GM12878 (cell line): Measurements from ENCODE around the gene TCTN1. TPM values are rescaled to one million over a fixed set of nuclear protein-coding genes. Genes with fewer than 3 reads are reported as not detected.

ENCODE experiments used
- BCLAF1 ChIP-seq: fragments of 450-650 bp; IDR thresholded peaks from 2 replicates; pipeline ENCODE4 v1.6.1; 2017; ENCODE audit warnings: antibody characterized with exemption, mild to moderate bottlenecking, moderate library complexity
- CHD1 ChIP-seq: IDR thresholded peaks from 2 replicates; pipeline ENCODE4 v1.6.1; 2012; ENCODE audit warnings: low read depth, low read length, improper control_type of control experiment
- EED ChIP-seq: sonication (generic); IDR thresholded peaks from 2 replicates; pipeline ENCODE4 v1.6.1; 2016; ENCODE audit warnings: antibody characterized with exemption, low read depth
- HDGF ChIP-seq: fragments of 450-650 bp; IDR thresholded peaks from 2 replicates; pipeline ENCODE4 v1.6.1; 2016; ENCODE audit warnings: antibody characterized with exemption
- IRF4 ChIP-seq: IDR thresholded peaks from 2 replicates; pipeline ENCODE4 v1.6.1; 2011; ENCODE audit warnings: low read depth, low read length
- KLF5 ChIP-seq: fragments of 450-650 bp; IDR thresholded peaks from 2 replicates; pipeline ENCODE4 v1.6.1; 2014; ENCODE audit warnings: mild to moderate bottlenecking; ENCODE audit not compliant: partially characterized antibody
- NFYA ChIP-seq: IDR thresholded peaks from 2 replicates; pipeline ENCODE4 v1.6.1; 2011; ENCODE audit warnings: low read depth, mild to moderate bottlenecking, low read length, improper control_type of control experiment, borderline replicate concordance
- NRF1 ChIP-seq: conservative IDR thresholded peaks from 2 replicates; pipeline ENCODE4 v1.6.1; 2011; ENCODE audit warnings: mild to moderate bottlenecking, low read depth, low read length, improper control_type of control experiment
- RCOR1 ChIP-seq: conservative IDR thresholded peaks from 2 replicates; pipeline ENCODE4 v1.6.1; 2012; ENCODE audit warnings: low read depth, low read length, improper control_type of control experiment
- SREBF2 ChIP-seq: IDR thresholded peaks from 2 replicates; pipeline ENCODE4 v1.6.1; 2012; ENCODE audit warnings: mild to moderate bottlenecking, low read length
- STAT1 ChIP-seq: fragments of 450-650 bp; conservative IDR thresholded peaks from 2 replicates; pipeline ENCODE4 v1.6.1; 2014; ENCODE audit warnings: antibody characterized with exemption, mild to moderate bottlenecking
- TBL1XR1 ChIP-seq: IDR thresholded peaks from 2 replicates; pipeline ENCODE4 v1.6.1; 2012; ENCODE audit warnings: low read depth, low read length, improper control_type of control experiment
- ZNF384 ChIP-seq: IDR thresholded peaks from 2 replicates; pipeline ENCODE4 v1.6.1; 2012; ENCODE audit warnings: low read depth, mild to moderate bottlenecking, low read length, improper control_type of control experiment, borderline replicate concordance
- polyA plus RNA-seq, 11 experiments: library from polyadenylated mRNA; depleted of rRNA in 4 of 11; unstranded in 6 of 11; stranded (reverse) in 5 of 11; fragments of >200 nt; fragmentation: Nextera tagmentation in 4 of 11; fragmentation: Illumina TruSeq in 1 of 11; extraction: Ambion mirVana in 4 of 11; extraction: Trizol in 1 of 11; gene quantifications; 1 replicate in 1 of 11; 2 replicates in 10 of 11; pipeline versions ENCODE4 v1.2.1 to v1.2.3, GENCODE V29; 2011 to 2016; ENCODE audit warnings: inconsistent platforms in 2 of 11, missing spikeins in 2 of 11, low read depth in 1 of 11
- total RNA-seq, 4 experiments: library from RNA; depleted of rRNA in 3 of 4; stranded (reverse); fragments of >200 nt in 3 of 4; fragmentation: Illumina TruSeq in 1 of 4; extraction: Trizol in 1 of 4; gene quantifications; 2 replicates each; pipeline versions ENCODE4 v1.2.1 to v1.2.3, GENCODE V29; 2013 to 2021
- TF ChIP-seq, protein P1 (sequence below): fragments of 450-650 bp; IDR thresholded peaks from 2 replicates; pipeline ENCODE4 v1.6.1; 2016; ENCODE audit warnings: mild to moderate bottlenecking
- TF ChIP-seq, protein P2 (sequence below): fragments of 450-650 bp; IDR thresholded peaks from 2 replicates; pipeline ENCODE4 v1.6.1; 2016; ENCODE audit warnings: mild to moderate bottlenecking
- TF ChIP-seq, protein P3 (sequence below): fragments of 450-650 bp; IDR thresholded peaks from 2 replicates; pipeline ENCODE4 v1.6.1; 2018; ENCODE audit warnings: mild to moderate bottlenecking, low read depth, moderate library complexity; ENCODE audit not compliant: partially characterized antibody
- TF ChIP-seq, protein P4 (sequence below): fragments of 450-650 bp; conservative IDR thresholded peaks from 2 replicates; pipeline ENCODE4 v1.6.1; 2017; ENCODE audit warnings: mild to moderate bottlenecking, moderate library complexity

TCTN1 gene
- total and polyA plus RNA-seq, 10 of the 15 experiments (the other 5 are each of a cell fraction or from before 2014, with no cell fraction given), result 8.8 to 23.5 (median 15.3) TPM

DNA sequence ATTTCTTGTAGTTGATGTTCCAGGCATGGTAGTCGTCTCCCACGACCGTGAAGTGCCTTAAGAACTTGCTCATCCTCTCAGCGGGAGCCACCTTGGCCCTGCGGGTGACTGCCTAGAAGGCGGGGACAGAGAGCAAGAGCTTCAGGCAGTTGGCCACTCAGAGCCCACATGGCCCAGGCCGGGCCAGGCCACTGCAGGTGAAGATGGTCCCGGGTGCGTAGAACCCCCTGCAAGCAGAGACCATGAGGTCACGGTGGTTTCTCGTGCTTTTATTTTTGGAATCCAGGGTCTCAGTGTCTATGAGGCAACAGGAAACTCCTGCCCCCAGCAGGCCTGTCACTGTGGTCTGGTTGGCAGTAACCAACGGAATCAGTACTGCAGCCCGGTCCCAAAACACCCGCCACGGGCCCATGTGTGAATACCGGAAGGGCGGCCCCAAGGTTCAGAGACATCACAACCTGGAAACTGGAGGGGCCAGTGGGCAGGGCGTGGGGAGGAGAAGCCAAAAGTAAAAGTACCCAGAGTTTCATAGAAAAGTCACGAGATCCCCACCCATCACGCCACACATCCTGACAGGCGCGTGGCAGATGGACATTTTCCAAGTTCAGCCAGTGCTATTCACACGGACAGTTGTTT, 47.5 kb downstream of the TCTN1 start (continued):
- TF ChIP-seq IRF4 (no peak; the same call in 1 of the 2 replicates), EED (peak; percentile 96), SREBF2 (no peak), TBL1XR1 (peak; percentile 98), BCLAF1 (no peak), CHD1 (no peak), STAT1 (no peak), NFYA (no peak), KLF5 (peak; percentile 93), NRF1 (no peak), ZNF384 (peak; percentile 26; the same call in 1 of the 2 replicates), HDGF (no peak; the same call in 1 of the 2 replicates), RCOR1 (0 out of 2 replicates have a peak, but pooled peaks have one; percentile 62)
- TF ChIP-seq, protein P1, sequence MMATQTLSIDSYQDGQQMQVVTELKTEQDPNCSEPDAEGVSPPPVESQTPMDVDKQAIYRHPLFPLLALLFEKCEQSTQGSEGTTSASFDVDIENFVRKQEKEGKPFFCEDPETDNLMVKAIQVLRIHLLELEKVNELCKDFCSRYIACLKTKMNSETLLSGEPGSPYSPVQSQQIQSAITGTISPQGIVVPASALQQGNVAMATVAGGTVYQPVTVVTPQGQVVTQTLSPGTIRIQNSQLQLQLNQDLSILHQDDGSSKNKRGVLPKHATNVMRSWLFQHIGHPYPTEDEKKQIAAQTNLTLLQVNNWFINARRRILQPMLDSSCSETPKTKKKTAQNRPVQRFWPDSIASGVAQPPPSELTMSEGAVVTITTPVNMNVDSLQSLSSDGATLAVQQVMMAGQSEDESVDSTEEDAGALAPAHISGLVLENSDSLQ, result peak; percentile 89
- TF ChIP-seq, protein P2, sequence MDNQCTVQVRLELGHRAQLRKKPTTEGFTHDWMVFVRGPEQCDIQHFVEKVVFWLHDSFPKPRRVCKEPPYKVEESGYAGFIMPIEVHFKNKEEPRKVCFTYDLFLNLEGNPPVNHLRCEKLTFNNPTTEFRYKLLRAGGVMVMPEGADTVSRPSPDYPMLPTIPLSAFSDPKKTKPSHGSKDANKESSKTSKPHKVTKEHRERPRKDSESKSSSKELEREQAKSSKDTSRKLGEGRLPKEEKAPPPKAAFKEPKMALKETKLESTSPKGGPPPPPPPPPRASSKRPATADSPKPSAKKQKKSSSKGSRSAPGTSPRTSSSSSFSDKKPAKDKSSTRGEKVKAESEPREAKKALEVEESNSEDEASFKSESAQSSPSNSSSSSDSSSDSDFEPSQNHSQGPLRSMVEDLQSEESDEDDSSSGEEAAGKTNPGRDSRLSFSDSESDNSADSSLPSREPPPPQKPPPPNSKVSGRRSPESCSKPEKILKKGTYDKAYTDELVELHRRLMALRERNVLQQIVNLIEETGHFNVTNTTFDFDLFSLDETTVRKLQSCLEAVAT, result peak; percentile 60
- TF ChIP-seq, protein P3, sequence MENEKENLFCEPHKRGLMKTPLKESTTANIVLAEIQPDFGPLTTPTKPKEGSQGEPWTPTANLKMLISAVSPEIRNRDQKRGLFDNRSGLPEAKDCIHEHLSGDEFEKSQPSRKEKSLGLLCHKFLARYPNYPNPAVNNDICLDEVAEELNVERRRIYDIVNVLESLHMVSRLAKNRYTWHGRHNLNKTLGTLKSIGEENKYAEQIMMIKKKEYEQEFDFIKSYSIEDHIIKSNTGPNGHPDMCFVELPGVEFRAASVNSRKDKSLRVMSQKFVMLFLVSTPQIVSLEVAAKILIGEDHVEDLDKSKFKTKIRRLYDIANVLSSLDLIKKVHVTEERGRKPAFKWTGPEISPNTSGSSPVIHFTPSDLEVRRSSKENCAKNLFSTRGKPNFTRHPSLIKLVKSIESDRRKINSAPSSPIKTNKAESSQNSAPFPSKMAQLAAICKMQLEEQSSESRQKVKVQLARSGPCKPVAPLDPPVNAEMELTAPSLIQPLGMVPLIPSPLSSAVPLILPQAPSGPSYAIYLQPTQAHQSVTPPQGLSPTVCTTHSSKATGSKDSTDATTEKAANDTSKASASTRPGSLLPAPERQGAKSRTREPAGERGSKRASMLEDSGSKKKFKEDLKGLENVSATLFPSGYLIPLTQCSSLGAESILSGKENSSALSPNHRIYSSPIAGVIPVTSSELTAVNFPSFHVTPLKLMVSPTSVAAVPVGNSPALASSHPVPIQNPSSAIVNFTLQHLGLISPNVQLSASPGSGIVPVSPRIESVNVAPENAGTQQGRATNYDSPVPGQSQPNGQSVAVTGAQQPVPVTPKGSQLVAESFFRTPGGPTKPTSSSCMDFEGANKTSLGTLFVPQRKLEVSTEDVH, result peak; percentile 76
- TF ChIP-seq, protein P4, sequence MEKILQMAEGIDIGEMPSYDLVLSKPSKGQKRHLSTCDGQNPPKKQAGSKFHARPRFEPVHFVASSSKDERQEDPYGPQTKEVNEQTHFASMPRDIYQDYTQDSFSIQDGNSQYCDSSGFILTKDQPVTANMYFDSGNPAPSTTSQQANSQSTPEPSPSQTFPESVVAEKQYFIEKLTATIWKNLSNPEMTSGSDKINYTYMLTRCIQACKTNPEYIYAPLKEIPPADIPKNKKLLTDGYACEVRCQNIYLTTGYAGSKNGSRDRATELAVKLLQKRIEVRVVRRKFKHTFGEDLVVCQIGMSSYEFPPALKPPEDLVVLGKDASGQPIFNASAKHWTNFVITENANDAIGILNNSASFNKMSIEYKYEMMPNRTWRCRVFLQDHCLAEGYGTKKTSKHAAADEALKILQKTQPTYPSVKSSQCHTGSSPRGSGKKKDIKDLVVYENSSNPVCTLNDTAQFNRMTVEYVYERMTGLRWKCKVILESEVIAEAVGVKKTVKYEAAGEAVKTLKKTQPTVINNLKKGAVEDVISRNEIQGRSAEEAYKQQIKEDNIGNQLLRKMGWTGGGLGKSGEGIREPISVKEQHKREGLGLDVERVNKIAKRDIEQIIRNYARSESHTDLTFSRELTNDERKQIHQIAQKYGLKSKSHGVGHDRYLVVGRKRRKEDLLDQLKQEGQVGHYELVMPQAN, result no peak; the same call in 1 of the 2 replicates
